Sigmoid colon (tissue), 4 donors: Measurements from ENCODE around the gene OLIG3.

Experiments
- POLR2A ChIP-seq, 2 donors: fragments of 450-650 bp; IDR thresholded peaks; one replicate each; pipeline ENCODE4 v1.6.1; 2016; ENCODE audit warnings: antibody characterized with exemption in 2 of 2, mild to moderate bottlenecking in 2 of 2, moderate library complexity in 2 of 2
- POLR2AphosphoS5 ChIP-seq, 4 donors: sonication (generic); formaldehyde crosslinking; IDR thresholded peaks; one replicate each; pipeline ENCODE4 v1.6.1; 2017; ENCODE audit warnings: antibody characterized with exemption in 4 of 4

- TF ChIP-seq POLR2AphosphoS5 (IDR thresholded peaks at IDR 0.05) (no peak), POLR2A (IDR thresholded peaks at IDR 0.05) (no peak)
These were observed 766 bp downstream of the OLIG3 start for GRCh38 chr6:137493218-137494038.
